ENCODE measurements around the gene EPHA3.

- TF ChIP-seq CTCF (IDR thresholded peaks at IDR 0.05; ENCODE audit: low read length) (no peak), EZH2 (IDR thresholded peaks at IDR 0.05; ENCODE audit: borderline replicate concordance, low read length) (no peak)
Measured at GRCh38 chr3:89059211-89059925, 48.1 kb upstream of the EPHA3 start.

Measured in OCI-LY1 (cell line).